Keratinocyte (primary cell): ENCODE data around the gene DNAI7.

ENCODE experiments used
- EZH2 ChIP-seq: IDR thresholded peaks from one replicate; pipeline ENCODE4 v1.6.1; 2012; ENCODE audit warnings: inconsistent platforms, mild to moderate bottlenecking, low read length, moderate library complexity
- TF ChIP-seq, protein P1 (sequence below), 3 experiments: IDR thresholded peaks in 1 of 3; conservative IDR thresholded peaks in 1 of 3; optimal IDR thresholded peaks in 1 of 3; 2 replicates in 2 of 3; 3 replicates in 1 of 3; pipeline versions ENCODE3 to v1.5.1; 2011; ENCODE audit warnings: low read length in 3 of 3, mild to moderate bottlenecking in 3 of 3, moderate library complexity in 2 of 3, control low read depth in 1 of 3, inconsistent platforms in 1 of 3; ENCODE audit not compliant: insufficient read depth in 2 of 3; ENCODE audit errors: extremely low read depth in 1 of 3

DNA sequence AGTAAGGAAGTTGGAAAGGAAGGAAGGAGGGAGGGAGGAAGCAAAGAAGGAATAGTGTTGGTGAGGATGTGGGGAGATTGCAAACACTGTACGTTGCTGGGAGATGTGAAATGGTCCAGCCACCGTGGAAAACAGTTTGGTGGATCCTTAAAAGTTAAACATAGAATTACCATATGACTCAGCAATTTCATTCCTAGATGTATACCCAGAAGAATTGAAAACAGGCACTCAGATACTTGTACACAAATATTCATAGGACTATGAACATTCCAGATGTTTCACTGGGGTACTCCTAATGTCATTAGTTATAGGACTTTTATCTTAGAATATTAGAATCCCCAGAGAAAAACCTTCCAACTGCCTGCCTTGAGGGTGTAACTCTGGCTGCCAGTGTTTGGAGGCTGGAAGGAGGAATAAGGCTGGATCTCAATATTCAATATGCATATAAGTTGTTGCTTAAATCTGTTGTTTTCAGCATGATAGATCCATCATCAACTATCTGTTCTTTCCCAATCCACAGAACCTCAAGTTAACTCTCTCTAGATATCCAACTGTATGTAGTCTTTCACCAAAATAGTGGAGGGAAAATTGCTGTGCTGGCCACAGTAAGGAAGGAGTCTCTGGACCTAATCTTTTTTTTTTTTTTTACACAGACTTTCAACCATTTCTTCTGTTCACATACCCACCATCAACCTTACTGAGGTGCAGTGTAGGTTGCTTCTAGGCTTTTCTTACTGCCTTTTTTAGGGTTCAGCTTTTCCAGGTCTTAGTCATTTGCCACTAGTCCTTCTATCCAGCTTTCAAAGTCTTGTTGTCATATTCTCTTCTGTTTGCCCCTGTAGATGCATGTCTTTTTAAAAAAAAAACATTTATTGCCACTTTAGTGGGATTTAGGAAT, 94.5 kb downstream of the DNAI7 start:
- TF ChIP-seq, protein P1, sequence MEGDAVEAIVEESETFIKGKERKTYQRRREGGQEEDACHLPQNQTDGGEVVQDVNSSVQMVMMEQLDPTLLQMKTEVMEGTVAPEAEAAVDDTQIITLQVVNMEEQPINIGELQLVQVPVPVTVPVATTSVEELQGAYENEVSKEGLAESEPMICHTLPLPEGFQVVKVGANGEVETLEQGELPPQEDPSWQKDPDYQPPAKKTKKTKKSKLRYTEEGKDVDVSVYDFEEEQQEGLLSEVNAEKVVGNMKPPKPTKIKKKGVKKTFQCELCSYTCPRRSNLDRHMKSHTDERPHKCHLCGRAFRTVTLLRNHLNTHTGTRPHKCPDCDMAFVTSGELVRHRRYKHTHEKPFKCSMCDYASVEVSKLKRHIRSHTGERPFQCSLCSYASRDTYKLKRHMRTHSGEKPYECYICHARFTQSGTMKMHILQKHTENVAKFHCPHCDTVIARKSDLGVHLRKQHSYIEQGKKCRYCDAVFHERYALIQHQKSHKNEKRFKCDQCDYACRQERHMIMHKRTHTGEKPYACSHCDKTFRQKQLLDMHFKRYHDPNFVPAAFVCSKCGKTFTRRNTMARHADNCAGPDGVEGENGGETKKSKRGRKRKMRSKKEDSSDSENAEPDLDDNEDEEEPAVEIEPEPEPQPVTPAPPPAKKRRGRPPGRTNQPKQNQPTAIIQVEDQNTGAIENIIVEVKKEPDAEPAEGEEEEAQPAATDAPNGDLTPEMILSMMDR (optimal IDR thresholded peaks at IDR 0.05 in 1 of 3, IDR thresholded peaks at IDR 0.05 in 1 of 3, conservative IDR thresholded peaks at IDR 0.05 in 1 of 3; ENCODE audit: extremely low read depth in 1 of 3, insufficient read depth in 2 of 3, low read length in 3 of 3), result no peak
- no peak for TF ChIP-seq EZH2
